ENCODE measurements around the gene PJA1.

The PJA1 gene

DNA sequence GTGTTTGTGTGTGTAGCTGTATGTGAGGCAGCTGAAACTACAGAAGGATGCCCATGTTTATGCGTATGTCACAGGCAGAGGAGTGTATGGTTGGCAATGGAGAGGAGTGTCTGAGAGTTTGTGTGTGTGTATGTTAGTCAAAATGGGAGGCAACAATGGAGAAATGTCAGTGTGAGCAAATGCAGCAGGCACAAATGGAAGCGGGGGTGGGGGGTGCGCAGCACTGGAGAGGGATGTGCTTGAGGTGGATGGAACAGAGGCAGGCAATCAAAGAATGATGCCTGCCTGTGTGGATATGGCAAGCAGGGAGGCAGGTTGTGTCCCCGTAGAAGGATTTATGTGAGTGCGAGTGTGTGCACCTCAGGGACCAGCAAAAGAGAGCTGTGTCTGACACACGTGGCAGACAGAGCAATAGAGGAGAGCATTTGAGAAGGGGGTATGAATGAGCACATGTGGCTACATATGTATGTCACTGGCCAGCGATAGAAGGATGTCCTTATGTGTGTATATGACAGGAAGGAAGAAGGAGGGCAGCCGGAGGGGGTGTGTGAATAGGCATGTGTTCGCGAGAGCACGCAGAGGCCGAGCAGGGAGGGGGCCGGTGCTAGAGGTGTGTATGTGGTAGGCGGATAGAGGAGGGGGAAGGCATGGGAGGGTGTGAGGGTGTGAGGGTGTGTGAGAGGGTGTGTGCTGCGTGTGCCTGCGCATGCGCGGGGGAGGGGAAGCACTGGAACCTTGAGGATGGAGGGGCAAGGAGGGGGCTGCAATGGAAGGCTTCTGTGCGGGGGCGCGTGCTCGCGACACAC is 1.1 kb downstream of the PJA1 start:
- DNase-seq: peak in 1 of 2 donors; percentile 0

DNA sequence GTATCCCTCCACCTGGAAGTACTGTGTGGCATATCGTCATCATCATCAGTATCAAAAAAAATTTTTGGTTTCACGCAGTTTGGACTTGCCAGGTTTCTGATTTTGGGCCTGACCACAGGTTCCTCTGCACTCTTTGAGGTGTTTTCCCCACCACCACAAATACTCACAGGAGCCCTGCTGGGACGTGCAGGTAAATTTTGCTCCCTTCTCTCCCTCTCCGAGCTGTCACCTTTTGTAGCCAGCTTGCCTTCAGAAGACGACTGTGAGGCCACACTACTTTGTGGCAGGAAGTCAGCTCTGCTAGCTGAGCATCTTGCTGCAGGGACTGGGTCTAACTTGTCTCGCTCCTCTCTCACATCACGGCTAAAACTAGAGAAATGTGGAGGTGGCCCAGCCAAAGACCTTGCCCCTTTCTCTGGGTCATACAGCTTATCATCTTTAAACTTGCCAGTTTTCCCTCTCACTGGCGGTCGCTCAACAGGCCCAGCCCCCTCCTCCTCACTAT is 2.8 kb downstream of the PJA1 start:
- no peak for DNase-seq

DNA sequence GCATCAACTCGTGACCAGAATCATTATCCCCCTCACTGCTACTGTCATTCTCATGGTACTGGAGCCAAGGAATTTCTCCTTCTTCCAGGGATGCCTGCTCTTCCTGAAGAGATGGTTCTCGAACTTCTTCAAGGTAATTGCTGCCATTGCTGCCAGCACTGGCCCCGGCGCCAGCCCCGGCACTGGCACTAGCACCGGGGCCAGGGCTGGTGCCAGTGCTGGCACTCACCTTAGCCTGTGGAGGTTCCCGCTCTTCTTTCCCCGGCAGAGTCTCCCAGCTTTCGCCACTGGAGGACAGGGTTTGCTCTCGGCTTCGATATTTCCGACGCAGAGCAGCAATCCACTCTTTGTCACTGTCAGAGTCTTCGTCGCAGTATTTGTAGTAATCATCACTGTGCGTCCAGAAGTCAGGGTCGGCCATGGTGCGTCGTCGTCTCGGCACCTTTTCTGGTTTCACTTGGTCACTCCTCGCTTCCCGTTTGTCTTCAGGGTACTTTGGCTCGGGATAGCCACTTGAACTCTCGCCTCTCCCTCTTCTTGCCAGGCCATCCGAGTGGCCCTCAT is 3.4 kb downstream of the PJA1 start:
- DNase-seq: no peak

GRCh38 chrX:69161371-69161770 is 3.9 kb downstream of the PJA1 start:
- no peak for DNase-seq

DNA sequence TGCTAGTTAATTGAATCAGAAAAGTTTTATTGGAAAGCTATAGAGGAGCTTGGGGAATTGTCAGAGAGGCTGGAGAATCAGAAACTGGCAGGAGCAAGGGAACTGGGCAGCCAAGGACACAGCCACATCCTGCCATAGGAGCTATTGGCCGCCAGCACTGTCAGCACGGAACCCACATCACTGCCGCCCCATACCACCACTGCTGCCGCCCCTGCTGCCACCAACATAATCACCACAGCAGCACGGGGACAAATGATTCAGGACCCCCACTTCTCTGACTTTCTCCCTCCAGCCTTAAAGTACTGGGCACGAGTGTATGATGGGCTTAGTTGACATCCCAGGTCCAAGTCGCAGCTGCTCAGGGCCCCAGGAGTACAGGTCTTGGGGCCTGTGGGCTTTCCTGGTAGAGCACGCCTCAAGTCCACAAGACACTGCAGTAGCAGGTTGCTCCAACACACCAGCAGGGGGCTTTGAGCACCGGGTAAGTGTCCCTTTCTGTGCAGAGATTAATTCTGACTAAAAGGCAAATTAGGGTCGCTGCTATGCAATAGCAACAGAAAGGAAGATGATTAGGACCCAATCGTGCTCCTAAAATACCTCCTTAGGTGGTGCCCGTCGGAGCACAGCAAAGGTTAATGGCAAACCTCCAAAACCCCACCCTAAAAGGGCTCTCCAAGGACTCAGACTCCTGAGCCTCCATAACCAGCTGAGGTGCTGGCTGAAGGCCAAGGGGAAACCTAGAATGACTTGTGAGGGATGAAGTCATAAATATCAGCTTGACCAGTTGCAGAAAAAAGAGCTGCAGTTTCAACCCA is 6.9 kb downstream of the PJA1 start:
- DNase-seq: peak; percentile 57 to 82

GRCh38 chrX:69156638-69157037 is 8.6 kb downstream of the PJA1 start:
- DNase-seq: no peak

DNA sequence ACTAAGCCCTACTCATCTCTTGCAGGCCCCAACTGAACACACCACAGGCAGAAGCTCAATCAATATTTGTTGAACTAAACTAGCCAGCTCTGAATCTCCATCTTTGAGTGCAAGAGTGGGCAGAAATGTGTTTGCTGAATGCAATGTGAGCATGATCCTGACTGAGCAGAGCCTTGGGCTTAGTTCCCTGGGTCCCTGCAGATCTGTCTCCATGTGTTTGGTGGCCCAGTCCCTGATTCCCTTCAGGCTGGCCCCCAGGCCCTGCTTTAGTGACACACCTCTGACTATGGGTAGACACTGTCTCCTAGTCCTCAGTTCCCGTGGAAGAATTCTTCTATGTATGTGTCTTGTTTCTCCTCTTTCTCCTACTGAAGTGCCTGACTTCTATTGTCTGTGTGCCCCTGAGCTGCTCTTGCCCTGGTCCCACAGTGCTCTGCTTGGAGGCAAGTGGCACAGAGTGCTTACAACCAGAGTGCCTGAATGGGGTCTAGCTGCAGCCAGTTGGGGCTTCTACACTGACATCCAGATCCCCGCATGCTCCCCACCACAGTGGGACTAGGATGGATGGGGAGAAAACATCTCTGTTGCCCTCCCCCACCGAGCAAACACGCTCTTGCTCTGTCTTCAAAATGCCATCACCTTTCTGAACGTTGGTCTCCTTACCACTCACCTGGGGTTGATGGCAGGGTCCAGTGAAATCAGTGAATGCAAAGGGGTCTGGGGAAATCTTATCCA is 9.3 kb downstream of the PJA1 start:
- no peak for DNase-seq

DNA sequence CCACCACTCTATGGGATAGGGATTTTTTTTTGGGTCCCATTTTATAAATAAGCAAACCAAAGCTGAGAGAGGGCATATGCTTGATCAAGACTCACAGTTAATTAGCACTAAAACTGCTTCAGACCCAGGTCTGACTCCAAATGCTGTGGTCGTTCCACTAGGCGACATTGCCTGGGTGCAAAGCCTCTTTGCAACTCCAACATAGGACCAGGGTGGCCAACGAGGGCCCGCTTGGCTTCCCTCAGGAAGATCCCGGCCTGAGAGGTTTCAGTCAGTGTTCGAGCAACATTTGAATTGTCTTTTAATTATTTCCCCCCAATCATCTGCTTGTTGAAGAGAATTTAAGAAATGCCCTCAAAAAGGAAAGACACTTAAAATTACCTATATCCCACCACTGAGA is 11.2 kb downstream of the PJA1 start:
- no peak for DNase-seq

DNA sequence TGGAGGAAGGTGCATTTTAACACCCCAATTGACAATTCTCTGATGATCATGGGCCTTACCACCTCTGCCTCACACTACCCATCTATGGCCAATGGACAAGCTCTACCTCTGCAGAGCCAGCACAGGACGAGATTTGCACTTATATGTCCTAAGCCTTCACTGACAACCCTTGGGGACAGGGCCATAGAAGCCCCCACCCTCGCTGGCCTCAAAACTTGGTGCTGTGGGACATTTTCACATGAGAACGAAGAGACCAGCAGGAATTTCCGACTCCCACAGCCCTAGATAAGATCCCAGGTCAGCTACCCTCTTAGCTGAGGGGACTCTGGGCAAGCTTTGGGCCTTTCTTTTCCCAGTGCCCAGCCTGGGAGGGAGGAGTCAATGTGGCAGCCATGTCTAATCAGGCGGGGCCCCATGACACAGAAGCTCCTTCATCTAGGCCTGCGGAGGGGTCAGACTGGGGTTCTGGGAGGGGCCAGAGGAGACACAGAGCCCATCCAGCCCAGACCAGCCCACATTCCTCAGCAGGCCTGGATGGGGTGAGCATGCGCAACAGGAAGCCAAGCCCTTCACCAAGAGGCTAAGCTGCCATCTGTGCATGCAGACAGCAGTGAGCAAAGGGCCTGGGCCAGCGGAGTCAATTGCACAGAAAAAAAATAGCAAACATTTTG is 12.1 kb downstream of the PJA1 start:
- no peak for DNase-seq

DNA sequence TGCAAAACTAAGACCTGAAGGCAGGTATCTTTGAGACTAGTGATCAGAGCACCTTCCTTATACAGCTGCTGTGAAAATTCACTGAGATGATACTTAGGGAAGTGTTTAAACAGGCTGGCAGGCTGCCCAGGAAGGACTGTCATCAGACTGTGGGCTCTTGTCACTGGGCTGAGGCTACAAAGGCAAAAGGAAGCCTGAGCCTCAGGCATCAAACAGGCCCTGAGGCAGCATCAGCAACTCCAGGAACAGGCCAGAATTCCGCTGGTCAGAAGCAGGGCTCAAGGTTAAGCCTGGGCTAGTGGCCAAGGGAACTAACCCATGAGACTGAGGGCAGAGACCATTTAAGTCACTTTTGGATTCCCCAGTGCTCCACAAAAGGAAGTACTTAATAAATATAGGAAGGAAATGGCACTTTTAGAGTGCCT is 12.8 kb downstream of the PJA1 start:
- peak; percentile 61 to 78 for DNase-seq

- no peak for DNase-seq
Measured at GRCh38 chrX:69151866-69152284, 13.4 kb downstream of the PJA1 start.

DNA sequence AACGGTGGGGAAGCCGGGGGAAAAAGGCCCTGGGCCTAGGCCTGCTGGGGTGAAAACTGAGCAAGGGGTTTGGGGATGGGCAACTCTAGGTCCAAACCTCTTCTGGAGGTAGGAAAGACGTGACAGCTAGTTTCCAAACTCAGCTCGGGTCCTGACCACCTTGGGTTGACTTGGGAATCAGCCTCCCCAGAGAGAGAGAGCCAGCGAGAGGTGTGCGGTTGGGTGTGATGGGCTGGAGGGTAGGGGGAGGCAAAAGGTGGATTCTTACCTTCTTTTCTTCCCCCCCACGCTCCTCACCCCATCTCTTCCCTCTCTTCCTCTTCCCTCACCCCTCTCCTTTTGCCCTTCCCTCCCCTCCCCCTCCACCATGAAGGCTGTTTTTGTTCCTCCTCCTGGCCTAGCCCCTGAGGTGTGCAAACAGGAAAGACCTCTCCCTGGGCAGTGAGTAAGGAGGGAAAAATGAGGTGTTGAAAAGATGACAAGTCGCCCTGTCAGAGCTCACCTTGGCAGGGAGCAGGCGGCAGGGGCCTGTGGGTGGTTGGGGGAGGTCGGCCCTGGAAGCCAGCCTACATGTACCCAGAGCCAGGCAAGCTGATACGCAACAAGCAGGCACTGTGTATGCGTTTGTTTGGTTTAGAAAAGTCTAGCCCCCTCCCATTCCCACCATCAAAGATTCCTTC is 14.8 kb downstream of the PJA1 start:
- no peak for DNase-seq

DNA sequence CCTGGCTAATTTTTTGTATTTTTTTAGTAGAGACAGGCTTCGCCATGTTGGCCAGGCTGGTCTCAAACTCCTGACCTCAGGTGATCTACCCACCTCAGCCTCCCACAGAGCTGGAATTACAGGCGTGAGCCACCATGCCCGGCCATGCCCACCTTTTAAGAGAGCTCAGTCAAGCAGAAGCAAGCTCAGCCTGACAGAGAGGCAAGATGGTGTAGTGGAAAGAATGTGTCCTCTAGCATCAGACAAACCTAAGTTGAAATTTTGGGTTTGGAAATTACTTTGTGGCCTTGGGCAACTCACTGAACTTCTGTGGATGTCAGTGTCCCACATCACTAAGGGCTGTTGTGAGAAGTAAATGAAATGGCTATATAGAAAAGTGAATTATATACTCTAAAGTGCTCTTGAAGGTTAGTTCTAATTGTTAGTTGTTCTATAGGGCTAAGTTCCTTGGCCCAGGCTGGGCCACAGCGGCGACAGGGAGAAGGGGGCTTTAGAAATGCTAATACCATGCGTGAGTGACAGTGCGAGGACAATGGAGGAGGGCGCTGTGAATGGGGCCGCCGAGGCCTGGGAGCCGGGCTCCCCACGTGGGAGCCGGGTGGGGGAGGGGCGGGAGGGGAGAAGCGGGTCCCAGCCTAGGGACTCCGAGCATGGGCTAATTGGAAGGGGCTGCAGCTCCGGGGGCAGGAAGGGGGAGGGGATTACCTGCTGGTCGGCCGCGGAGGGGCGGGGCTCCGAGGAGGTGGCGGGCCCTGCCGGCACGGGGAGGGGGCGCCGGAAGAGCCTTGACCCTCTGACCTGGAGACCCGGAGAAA is 15.6 kb downstream of the PJA1 start:
- no peak for DNase-seq

GRCh38 chrX:69148946-69149345 is 16.3 kb downstream of the PJA1 start:
- no peak for DNase-seq

- no peak for DNase-seq
Measured at GRCh38 chrX:69146739-69147138, 18.5 kb downstream of the PJA1 start.

DNA sequence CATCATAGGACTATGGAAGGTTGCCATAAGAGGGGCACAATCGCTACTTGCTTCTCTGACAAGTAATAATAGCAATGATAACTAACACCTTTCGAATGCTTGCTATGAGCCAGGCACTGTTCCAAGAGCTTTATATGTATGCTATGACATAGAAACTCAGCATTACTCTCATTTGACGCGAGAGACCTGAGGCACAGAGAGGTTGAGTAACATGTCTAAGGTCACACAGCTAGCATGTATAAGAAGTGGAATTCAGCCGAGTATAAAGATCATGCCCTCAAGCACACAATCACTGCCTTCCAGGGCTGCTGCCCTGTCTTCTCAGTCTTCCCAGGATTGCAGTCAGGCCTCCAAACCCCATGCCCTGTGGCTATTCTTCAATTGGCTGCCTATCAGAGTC is 19.5 kb downstream of the PJA1 start:
- DNase-seq: no peak

DNA sequence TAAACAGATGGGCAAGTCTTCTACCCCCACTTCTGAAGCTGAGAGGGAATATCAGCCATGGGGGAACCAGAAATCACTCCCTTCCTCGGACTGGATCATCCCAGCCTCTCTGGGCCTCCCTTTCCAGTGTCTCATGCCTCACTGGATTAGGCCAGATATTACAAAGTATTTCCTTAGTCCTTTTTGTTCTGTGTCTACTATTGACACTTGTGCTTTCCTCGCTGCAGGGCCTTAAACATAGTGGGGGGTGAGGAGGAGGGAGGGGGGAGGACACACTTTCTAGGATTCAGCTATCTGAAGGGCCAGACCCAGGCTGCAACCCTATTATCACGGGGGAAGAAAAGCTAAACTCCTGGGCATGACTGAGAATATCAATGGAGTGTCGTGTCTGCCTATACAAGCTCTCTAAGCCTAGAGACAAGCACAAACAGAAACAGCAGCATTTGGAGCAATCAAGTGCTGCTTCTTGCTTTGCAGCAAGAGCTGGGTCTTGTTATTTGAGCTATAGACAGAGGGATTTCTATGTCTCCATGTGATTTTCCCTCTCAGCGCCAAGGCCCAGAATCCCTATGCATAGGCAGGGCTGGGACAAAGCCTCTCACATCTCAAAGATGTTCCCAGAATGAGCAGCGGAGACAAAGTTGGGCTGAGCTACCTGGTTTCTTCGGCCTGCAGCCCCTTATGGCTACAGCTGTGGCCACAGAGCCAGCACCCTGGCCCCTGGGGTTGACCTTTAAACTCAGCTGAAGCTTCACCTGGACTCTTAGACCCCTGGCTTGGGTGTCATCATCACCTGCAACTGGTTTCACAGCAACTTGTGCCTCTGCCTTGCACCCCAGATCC is 20.2 kb downstream of the PJA1 start:
- no peak for DNase-seq

GRCh38 chrX:69143530-69143929 is 21.7 kb downstream of the PJA1 start:
- no peak for DNase-seq

DNA sequence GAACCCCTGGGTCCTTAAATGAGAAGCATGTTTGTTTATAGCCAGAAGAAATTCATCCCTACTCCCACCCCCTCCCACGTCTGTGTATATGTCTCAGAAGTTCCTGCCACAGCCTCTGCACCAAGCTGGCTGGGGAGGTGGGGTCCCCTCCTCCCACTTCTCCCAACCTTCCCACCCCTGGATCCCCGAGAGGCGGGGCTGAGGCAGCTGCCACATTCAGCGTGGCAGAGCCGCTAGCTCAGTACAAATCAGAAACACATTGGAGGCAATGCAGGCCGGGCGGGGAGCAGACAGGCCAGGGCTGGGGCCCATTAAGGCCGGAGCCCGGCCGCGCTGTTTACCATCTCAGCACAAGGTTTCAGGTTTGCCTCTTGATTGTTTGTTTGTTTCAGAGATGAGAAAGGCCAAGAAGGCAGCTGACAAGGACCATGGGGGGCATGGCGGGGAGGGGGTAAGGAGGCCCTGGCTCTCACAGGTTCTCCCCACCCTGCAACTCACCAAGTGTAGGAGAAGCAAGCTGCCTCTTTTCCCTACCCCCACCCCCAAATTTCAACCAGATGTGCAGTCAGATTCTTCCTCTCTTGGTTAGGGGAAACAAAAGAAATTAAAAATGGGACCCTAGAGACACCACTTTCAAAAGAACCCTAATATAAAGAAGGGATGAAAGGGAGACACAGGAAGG is 22.3 kb downstream of the PJA1 start:
- DNase-seq: no peak
